ENCODE data around the gene DBN1. TPM values are rescaled to one million over a fixed set of nuclear protein-coding genes. Genes with fewer than 3 reads are reported as not detected.

Gene DBN1
- total and polyA plus RNA-seq, 2 experiments from 2014 or later = 185 to 295 TPM

DNA sequence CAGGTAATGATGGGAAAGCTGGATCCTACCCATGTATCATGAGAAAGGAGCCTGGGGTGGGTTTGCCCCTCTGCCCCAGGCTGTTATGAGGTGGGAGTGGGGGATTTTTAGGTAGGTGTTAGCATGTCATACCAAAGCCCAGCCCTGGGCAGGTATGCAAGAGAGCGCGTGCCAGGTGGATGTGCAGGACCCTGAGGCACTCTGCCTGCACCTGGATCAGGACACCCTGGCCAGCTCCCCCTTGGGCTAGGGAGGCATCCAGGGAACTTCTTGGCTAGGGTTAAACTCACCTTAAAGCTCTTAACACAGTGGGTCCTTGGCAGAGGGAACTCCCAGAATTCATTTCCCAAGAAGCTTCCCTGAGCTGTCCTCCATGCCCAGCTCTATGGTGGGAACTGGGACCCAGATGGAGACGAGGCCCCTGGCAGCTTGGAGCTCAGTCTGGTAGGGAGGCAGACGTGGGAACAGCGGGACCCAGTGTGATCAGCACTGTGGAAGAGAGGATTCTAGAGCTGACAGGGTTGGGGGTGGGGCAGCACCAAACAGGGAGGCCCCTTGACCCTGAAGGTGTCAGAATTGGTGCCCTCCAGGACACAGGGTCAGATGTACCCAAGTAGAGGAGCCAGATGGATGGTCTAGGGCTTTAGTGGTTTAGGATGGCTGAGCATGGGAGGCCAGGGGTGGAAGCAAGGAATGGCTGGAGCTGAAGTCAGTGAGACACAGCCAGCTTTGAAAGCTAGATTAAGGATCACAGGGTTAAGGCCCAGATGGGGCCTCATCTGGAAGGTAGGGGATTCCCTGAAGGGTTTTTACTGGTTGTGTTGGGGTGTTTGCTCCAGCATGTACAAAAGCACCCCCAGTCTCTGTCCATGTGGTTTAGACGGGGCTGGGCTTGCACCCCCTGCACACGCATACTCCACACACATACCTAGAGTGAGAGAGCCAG, 29.1 kb downstream of the DBN1 start:
- no peak for DNase-seq (ENCODE audit: low read depth in 1 of 2, low spot score in 1 of 2)
- no peak overlapping the region for H3K27ac ChIP-seq
- no peaks in the 10 kb centered on the region for H3K9me3 ChIP-seq (ENCODE audit: low read depth)
- no peaks in the 10 kb centered on the region for H3K27me3 ChIP-seq
- TF ChIP-seq, protein P1, sequence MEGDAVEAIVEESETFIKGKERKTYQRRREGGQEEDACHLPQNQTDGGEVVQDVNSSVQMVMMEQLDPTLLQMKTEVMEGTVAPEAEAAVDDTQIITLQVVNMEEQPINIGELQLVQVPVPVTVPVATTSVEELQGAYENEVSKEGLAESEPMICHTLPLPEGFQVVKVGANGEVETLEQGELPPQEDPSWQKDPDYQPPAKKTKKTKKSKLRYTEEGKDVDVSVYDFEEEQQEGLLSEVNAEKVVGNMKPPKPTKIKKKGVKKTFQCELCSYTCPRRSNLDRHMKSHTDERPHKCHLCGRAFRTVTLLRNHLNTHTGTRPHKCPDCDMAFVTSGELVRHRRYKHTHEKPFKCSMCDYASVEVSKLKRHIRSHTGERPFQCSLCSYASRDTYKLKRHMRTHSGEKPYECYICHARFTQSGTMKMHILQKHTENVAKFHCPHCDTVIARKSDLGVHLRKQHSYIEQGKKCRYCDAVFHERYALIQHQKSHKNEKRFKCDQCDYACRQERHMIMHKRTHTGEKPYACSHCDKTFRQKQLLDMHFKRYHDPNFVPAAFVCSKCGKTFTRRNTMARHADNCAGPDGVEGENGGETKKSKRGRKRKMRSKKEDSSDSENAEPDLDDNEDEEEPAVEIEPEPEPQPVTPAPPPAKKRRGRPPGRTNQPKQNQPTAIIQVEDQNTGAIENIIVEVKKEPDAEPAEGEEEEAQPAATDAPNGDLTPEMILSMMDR (IDR thresholded peaks at IDR 0.05; ENCODE audit: low read depth, low read length) = no peak
- H3K36me3 ChIP-seq = no peaks in the 10 kb centered on the region
- H3K4me3 ChIP-seq = no peak overlapping the region
- H3K4me1 ChIP-seq (ENCODE audit: low read depth) = peaks cover 9% of the 10 kb centered on the region

DNA sequence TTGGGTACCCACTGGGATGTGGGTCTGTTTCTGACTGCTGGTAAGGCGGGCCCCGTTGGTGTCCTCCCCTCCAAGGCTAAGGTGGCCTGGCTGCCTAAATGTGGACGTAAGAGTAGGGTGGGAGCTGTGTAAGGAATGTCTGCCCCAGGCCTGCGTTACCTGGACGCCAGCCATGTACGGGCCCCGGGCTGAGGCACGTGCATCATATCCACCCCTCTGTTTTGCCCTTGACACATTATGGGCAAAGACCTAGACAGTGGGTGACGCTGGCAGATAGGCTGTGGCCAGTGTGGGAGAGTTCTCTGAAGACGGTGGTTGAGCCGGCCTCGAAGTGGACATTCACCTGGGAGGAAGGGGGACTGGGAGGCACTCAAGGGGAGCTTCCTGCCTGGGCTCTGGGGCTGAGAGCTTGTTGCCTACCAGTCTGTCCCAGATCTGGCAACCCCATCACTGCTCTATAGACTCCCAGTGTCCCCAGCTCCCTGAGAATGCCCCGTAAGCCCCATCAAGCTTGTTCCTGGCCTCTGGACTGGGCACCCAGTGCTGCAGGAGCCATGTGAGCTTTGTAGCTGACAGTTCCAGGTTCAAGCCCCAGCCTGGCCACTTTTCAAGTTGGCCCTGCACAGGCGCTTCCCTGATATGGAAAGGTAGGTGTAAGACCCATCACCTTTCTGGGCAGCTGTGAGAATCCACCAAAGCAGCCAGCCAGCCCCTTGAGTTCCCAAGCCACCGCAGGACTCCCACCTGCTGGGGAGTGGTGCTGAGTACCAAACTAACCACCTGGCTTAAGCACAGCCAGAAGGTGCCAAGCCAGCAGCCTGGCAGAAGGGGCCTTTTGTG, 30.1 kb downstream of the DBN1 start:
- TF ChIP-seq, protein P1 (IDR thresholded peaks at IDR 0.05; ENCODE audit: low read depth, low read length) = no peak
- H3K4me1 ChIP-seq (ENCODE audit: low read depth) = peaks cover 9% of the 10 kb centered on the region
- H3K4me3 ChIP-seq = no peak overlapping the region
- no peaks in the 10 kb centered on the region for H3K9me3 ChIP-seq (ENCODE audit: low read depth)
- no peaks in the 10 kb centered on the region for H3K36me3 ChIP-seq
- no peaks in the 10 kb centered on the region for H3K27me3 ChIP-seq
- H3K27ac ChIP-seq = no peak overlapping the region
- DNase-seq (ENCODE audit: low read depth in 1 of 2, low spot score in 1 of 2) = no peak

DNA sequence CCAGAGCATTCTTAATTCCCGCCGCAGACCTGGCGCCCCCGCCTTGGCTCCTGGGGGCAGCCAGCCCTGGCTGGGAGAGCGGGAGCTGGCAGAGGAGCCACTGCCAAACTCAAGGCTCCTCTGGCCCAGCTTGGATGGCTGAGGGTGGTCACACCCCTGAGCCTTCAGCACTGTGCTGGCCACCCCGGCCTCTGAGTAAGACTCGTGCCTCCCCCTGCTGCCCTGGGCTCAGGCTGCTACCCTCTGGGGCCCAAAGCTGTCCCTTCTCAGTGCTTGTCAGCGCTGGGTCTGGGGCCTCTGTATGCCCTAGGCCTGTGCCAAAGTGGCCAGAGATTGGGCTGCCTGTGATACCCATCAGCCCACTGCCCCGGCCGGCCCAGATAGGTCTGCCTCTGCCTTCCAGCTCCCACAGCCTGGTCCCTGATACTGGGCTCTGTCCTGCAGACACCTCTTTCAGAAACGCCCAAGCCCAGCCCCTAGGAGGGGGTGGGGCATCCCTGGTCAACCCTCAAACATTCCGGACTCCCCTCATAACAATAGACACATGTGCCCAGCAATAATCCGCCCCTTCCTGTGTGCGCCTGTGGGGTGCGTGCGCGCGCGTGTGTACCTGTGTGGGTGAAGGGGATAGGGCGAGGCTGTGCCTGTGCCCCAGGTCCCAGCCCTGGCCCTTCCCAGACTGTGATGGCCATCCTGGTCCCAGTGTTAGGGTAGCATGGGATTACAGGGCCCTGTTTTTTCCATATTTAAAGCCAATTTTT, 31.2 kb downstream of the DBN1 start:
- peaks cover 9% of the 10 kb centered on the region for H3K4me1 ChIP-seq (ENCODE audit: low read depth)
- no peak overlapping the region for H3K4me3 ChIP-seq
- H3K9me3 ChIP-seq (ENCODE audit: low read depth) = no peaks in the 10 kb centered on the region
- no peak overlapping the region for H3K27ac ChIP-seq
- no peaks in the 10 kb centered on the region for H3K27me3 ChIP-seq
- DNase-seq (ENCODE audit: low read depth in 1 of 2, low spot score in 1 of 2) = no peak
- no peaks in the 10 kb centered on the region for H3K36me3 ChIP-seq
- TF ChIP-seq, protein P1 (IDR thresholded peaks at IDR 0.05; ENCODE audit: low read depth, low read length) = no peak

DNA sequence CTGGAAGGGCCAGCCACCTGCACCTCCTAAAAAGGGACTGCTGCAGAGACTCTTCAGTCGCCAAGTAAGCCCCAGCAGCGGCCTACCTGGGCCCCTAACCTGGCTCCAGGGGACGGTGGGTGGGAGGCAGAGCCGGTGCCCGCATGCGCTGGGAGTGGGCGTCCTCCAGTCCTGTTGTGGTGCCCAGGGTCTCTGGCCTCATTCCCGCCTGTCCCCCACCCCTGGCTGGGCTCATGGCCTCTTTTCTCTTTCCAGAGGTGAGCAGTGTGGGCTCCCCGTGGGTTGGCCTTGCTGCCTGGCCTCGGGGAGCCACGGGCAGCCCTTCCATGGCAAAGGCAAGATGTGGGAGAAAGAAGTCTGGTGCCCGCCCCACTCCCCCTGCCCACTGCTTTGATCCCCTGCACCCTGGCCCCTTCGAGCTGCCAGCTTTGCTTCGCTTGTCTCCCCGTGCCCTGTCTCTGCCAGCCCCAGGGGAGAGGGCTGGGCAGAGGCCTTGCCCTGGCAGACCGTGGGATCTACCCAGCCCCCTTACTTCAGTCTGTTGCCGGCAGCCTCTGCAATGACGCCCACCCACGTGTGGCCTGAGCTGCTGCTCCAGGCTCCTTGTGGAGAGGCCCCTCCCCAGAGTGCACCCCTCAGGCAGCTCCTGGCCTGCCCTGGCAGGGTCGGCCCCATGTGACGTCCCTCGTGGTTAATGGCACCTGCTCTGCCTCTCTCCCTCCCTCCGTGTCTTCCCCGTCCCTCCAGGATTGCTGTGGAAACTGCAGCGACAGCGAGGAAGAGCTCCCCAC, 32.2 kb downstream of the DBN1 start:
- H3K9me3 ChIP-seq (ENCODE audit: low read depth) = no peaks in the 10 kb centered on the region

More for the DNA sequence above, 32.2 kb downstream of the DBN1 start:
- H3K4me1 ChIP-seq (ENCODE audit: low read depth) = peaks cover 7% of the 10 kb centered on the region
- H3K27ac ChIP-seq = no peak overlapping the region
- DNase-seq (ENCODE audit: low read depth in 1 of 2, low spot score in 1 of 2) = no peak
- no peak overlapping the region for H3K4me3 ChIP-seq
- TF ChIP-seq, protein P1 (IDR thresholded peaks at IDR 0.05; ENCODE audit: low read depth, low read length) = no peak
- H3K36me3 ChIP-seq = peaks cover 3% of the 10 kb centered on the region
- H3K27me3 ChIP-seq = no peaks in the 10 kb centered on the region
